Kidney epithelial cell (primary cell): ENCODE data around the gene DNAJC22. TPM values are rescaled to one million over a fixed set of nuclear protein-coding genes. Genes with fewer than 3 reads are reported as not detected.
A peak's percentile ranks its signal among the peaks of the same experiment; 100 is the strongest.
"Not testable (repeated sequence)": the region's sequence is repeated elsewhere in the genome, so short reads cannot be mapped to it uniquely, and the experiment has no call there.

Experiments used
- DNase-seq: peaks from one replicate; pipeline ENCODE4 v3.0.0-alpha.2; 2010; ENCODE audit warnings: low read depth
- H3K27me3 ChIP-seq: 2 replicates; pipeline ENCODE4 v1.6.0; 2011; ENCODE audit warnings: low read length; ENCODE audit not compliant: control insufficient read depth, insufficient read depth
- H3K36me3 ChIP-seq: 2 replicates; pipeline ENCODE4 v1.5.1; 2011; ENCODE audit warnings: low read length; ENCODE audit not compliant: control insufficient read depth, insufficient read depth
- H3K4me3 ChIP-seq: 2 replicates; pipeline ENCODE4 v1.5.1; 2011; ENCODE audit warnings: low read depth, mild to moderate bottlenecking, control low read depth, low read length
- CTCF ChIP-seq: IDR thresholded peaks from 2 replicates; pipeline ENCODE4 v1.5.1; 2011; ENCODE audit warnings: mild to moderate bottlenecking, moderate library complexity, low read length, control low read depth, inconsistent platforms; ENCODE audit not compliant: insufficient read depth, poor library complexity, severe bottlenecking
- total RNA-seq: library from RNA; depleted of rRNA; stranded (reverse); fragments of >200 nt; gene quantifications from 2 replicates; pipeline ENCODE4 v1.2.3, GENCODE V29; 2015

DNAJC22 gene
- total RNA-seq, 1 donor from 2014 or later, result 1.6 TPM

GRCh38 chr12:49305762-49306510 lies 40.8 kb upstream of the DNAJC22 start:
- no peak overlapping the region for H3K4me3 ChIP-seq
- H3K27me3 ChIP-seq, result peaks cover 2% of the 10 kb centered on the region
- H3K36me3 ChIP-seq, result no peaks in the 10 kb centered on the region
- TF ChIP-seq CTCF, result no peak
- DNase-seq, result no peak

GRCh38 chr12:49309386-49309785 lies 37.3 kb upstream of the DNAJC22 start:
- no peak for TF ChIP-seq CTCF
- Histone ChIP-seq H3K27me3 (peaks cover 2% of the 10 kb centered on the region), H3K4me3 (no peak overlapping the region), H3K36me3 (no peaks in the 10 kb centered on the region)
- no peak for DNase-seq

- H3K4me3 ChIP-seq, H3K36me3 ChIP-seq, H3K27me3 ChIP-seq, DNase-seq: not testable (repeated sequence)
These were observed 36.2 kb upstream of the DNAJC22 start for GRCh38 chr12:49310451-49311000.

GRCh38 chr12:49314811-49315210 lies 31.9 kb upstream of the DNAJC22 start:
- no peaks in the 10 kb centered on the region for H3K36me3 ChIP-seq
- no peak overlapping the region for H3K4me3 ChIP-seq
- no peak for DNase-seq
- TF ChIP-seq CTCF, result no peak
- H3K27me3 ChIP-seq, result no peaks in the 10 kb centered on the region

- not testable (repeated sequence) for H3K4me3 ChIP-seq, DNase-seq, H3K27me3 ChIP-seq, H3K36me3 ChIP-seq
These were observed 29.6 kb upstream of the DNAJC22 start for GRCh38 chr12:49317118-49317517.

- H3K36me3 ChIP-seq, H3K4me3 ChIP-seq, DNase-seq, H3K27me3 ChIP-seq: not testable (repeated sequence)
These were observed 26.1 kb upstream of the DNAJC22 start for GRCh38 chr12:49320411-49321103.

GRCh38 chr12:49322367-49322707 lies 24.4 kb upstream of the DNAJC22 start:
- Histone ChIP-seq H3K36me3 (no peaks in the 10 kb centered on the region), H3K27me3 (no peaks in the 10 kb centered on the region), H3K4me3 (peak overlapping the region; percentile 50)
- no peak for DNase-seq
- no peak for TF ChIP-seq CTCF
